ENCODE results near the gene TRMT112. TPM values are rescaled to one million over a fixed set of nuclear protein-coding genes. Genes with fewer than 3 reads are reported as not detected.

TRMT112 gene
- total and polyA plus RNA-seq, 12 donors = 286 to 991 (median 397) TPM

DNA sequence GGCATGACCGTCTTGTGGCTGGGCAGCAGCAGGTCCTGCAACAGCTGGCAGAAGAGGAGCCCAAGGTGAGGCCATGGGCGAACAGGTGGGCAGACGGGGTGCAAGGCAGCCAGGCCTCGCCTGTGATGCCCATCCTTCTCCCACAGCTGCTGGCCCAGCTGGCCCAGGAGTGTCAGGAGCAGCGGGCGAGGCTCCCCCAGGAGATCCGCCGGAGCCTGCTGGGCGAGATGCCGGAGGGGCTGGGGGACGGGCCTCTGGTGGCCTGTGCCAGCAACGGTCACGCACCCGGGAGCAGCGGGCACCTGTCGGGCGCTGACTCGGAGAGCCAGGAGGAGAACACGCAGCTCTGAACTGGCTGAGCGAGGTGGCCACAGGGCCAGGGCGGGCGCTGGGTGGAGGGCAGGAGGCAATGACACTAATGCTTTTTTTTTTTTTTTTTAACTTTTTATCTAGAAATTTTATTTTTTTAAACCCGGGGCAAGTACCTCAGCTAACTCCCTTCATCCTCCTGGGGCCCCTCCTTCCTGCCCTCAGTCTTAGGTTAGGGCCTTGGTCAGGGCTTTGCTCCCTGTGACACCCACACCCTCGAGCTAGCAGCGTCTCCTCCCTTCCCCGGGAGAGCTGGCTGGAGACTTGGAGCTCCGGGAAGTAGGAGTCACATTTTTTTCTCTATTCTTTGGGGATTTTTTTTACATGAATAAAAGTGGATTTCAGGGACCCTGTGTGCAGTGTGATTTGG, 50.0 kb downstream of the TRMT112 start:
- 38 to 63% (median 52%) methylated on average over 13 to 27 of the region's 27 CpGs for WGBS, 4 donors
- Histone ChIP-seq H3K27me3 (no peaks in the 10 kb centered on the region), H3K4me3 (no peak overlapping the region), H3K9me3 (replicated peaks in 1 of 3) (no peaks in the 10 kb centered on the region), H3K36me3 (replicated peaks in 1 of 2) (peaks cover 0 to 41% of the 10 kb centered on the region in 2 donors), H3K27ac (peak overlapping the region; percentile 94 to 97 (median 96)), H3K4me1 (replicated peaks in 1 of 2) (peaks cover 30 to 42% of the 10 kb centered on the region in 2 donors)
- peak in 5 of 7 donors; percentile 64 to 76 (median 70) for DNase-seq
- peak in 1 of 2 donors; percentile 23 for TF ChIP-seq POLR2A (IDR thresholded peaks at IDR 0.05)
- TF ChIP-seq, protein P1, sequence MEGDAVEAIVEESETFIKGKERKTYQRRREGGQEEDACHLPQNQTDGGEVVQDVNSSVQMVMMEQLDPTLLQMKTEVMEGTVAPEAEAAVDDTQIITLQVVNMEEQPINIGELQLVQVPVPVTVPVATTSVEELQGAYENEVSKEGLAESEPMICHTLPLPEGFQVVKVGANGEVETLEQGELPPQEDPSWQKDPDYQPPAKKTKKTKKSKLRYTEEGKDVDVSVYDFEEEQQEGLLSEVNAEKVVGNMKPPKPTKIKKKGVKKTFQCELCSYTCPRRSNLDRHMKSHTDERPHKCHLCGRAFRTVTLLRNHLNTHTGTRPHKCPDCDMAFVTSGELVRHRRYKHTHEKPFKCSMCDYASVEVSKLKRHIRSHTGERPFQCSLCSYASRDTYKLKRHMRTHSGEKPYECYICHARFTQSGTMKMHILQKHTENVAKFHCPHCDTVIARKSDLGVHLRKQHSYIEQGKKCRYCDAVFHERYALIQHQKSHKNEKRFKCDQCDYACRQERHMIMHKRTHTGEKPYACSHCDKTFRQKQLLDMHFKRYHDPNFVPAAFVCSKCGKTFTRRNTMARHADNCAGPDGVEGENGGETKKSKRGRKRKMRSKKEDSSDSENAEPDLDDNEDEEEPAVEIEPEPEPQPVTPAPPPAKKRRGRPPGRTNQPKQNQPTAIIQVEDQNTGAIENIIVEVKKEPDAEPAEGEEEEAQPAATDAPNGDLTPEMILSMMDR (IDR thresholded peaks at IDR 0.05) = no peak
- intact Hi-C loops (cut with DNase I) = no loop called here

Small RNA genes within 50 kb of the gene (microRNA-seq; reads per million reads assigned to microRNA genes)
- 0 to 2.3 (median 0.38) reads per million in 3 donors for gene MIR7155

Small RNA genes within 50 kb of the gene (small RNA-seq; reads per million reads assigned to genes)
- 0.42 to 0.59 reads per million in 2 donors for gene MIR7155
- gene RF00019 = 0 reads per million in 2 donors

Other genes with a start within 250 kb of the TRMT112 start
- gene MACROD1, start 151.4 kb downstream of the TRMT112 start, total RNA-seq = 10 to 100 TPM; 13.5 to 62.9 (median 22.3) TPM
- gene MACROD1, start 151.4 kb downstream of the TRMT112 start, polyA plus RNA-seq = 10 to 100 TPM in 2 of 3 donors, 1 to 10 TPM in 1; 5.5 to 60.7 (median 41.1) TPM
- 100 to 1,000 TPM; 126 to 404 (median 184) TPM for gene STIP1, start 131.4 kb downstream of the TRMT112 start, total RNA-seq
- 100 to 1,000 TPM in 1 of 3 donors, 10 to 100 TPM in 2; 82.1 to 523 (median 91.4) TPM for gene STIP1, start 131.4 kb downstream of the TRMT112 start, polyA plus RNA-seq
- gene FERMT3, start 110.8 kb downstream of the TRMT112 start, total RNA-seq = 10 to 100 TPM in 8 of 9 donors, 1 to 10 TPM in 1; 3.2 to 77.0 (median 29.9) TPM
- 10 to 100 TPM in 2 of 3 donors, 1 to 10 TPM in 1; 5.5 to 57.8 (median 49.0) TPM for gene FERMT3, start 110.8 kb downstream of the TRMT112 start, polyA plus RNA-seq
- gene TRPT1, start 91.4 kb downstream of the TRMT112 start, total RNA-seq = 10 to 100 TPM; 40.8 to 90.3 (median 55.6) TPM
- gene TRPT1, start 91.4 kb downstream of the TRMT112 start, polyA plus RNA-seq = 100 to 1,000 TPM in 2 of 3 donors, 10 to 100 TPM in 1; 17.9 to 205 (median 175) TPM
- 100 to 1,000 TPM in 2 of 9 donors, 10 to 100 TPM in 7; 67.2 to 126 (median 79.9) TPM for gene NUDT22, start 91.3 kb downstream of the TRMT112 start, total RNA-seq
- gene NUDT22, start 91.3 kb downstream of the TRMT112 start, polyA plus RNA-seq = 100 to 1,000 TPM in 2 of 3 donors, 10 to 100 TPM in 1; 19.5 to 190 (median 101) TPM
- gene DNAJC4, start 87.0 kb downstream of the TRMT112 start, total RNA-seq = 100 to 1,000 TPM in 1 of 9 donors, 10 to 100 TPM in 8; 19.9 to 112 (median 44.3) TPM
- 100 to 1,000 TPM in 2 of 3 donors, 10 to 100 TPM in 1; 59.4 to 220 (median 192) TPM for gene DNAJC4, start 87.0 kb downstream of the TRMT112 start, polyA plus RNA-seq
- 100 to 1,000 TPM in 5 of 9 donors, 10 to 100 TPM in 4; 36.0 to 156 (median 129) TPM for gene VEGFB, start 83.0 kb downstream of the TRMT112 start, total RNA-seq
- gene VEGFB, start 83.0 kb downstream of the TRMT112 start, polyA plus RNA-seq = 100 to 1,000 TPM in 2 of 3 donors, 10 to 100 TPM in 1; 64.4 to 185 (median 158) TPM
- 100 to 1,000 TPM in 3 of 9 donors, 10 to 100 TPM in 6; 76.1 to 185 (median 96.1) TPM for gene FKBP2, start 76.5 kb downstream of the TRMT112 start, total RNA-seq
- 100 to 1,000 TPM; 206 to 812 (median 791) TPM for gene FKBP2, start 76.5 kb downstream of the TRMT112 start, polyA plus RNA-seq
- gene PPP1R14B, start 70.6 kb downstream of the TRMT112 start, total RNA-seq = 100 to 1,000 TPM in 7 of 9 donors, 10 to 100 TPM in 2; 77.2 to 212 (median 128) TPM
- 100 to 1,000 TPM in 2 of 3 donors, 10 to 100 TPM in 1; 85.1 to 331 (median 327) TPM for gene PPP1R14B, start 70.6 kb downstream of the TRMT112 start, polyA plus RNA-seq
- gene PLCB3, start 66.0 kb downstream of the TRMT112 start, total RNA-seq = 10 to 100 TPM in 8 of 9 donors, 1 to 10 TPM in 1; 5.0 to 65.9 (median 44.0) TPM
- 10 to 100 TPM in 2 of 3 donors, 1 to 10 TPM in 1; 6.6 to 89.5 (median 31.7) TPM for gene PLCB3, start 66.0 kb downstream of the TRMT112 start, polyA plus RNA-seq
- gene BAD, start 32.9 kb downstream of the TRMT112 start, total RNA-seq = 100 to 1,000 TPM in 5 of 9 donors, 10 to 100 TPM in 4; 72.9 to 219 (median 100) TPM
- 100 to 1,000 TPM in 2 of 3 donors, 1 to 10 TPM in 1; 9.5 to 111 (median 102) TPM for gene BAD, start 32.9 kb downstream of the TRMT112 start, polyA plus RNA-seq
- gene GPR137, start 31.7 kb downstream of the TRMT112 start, total RNA-seq = 10 to 100 TPM; 15.6 to 69.8 (median 48.3) TPM
- 10 to 100 TPM; 16.0 to 41.5 (median 40.9) TPM for gene GPR137, start 31.7 kb downstream of the TRMT112 start, polyA plus RNA-seq
- gene KCNK4, start 26.3 kb downstream of the TRMT112 start, total RNA-seq = under 1 TPM in 1 of 9 donors, not detected in 8; 0.54 TPM
- under 1 TPM in 1 of 3 donors, not detected in 2; 0.10 TPM for gene KCNK4, start 26.3 kb downstream of the TRMT112 start, polyA plus RNA-seq
- gene CATSPERZ, start 17.2 kb downstream of the TRMT112 start, total RNA-seq = under 1 TPM in 2 of 9 donors, not detected in 7; 0.28 to 0.69 TPM
- 1 to 10 TPM in 1 of 3 donors, under 1 TPM in 1, not detected in 1; 0.74 to 1.2 TPM for gene CATSPERZ, start 17.2 kb downstream of the TRMT112 start, polyA plus RNA-seq
- gene ESRRA, start 12.0 kb downstream of the TRMT112 start, total RNA-seq = 10 to 100 TPM; 27.5 to 74.4 (median 53.1) TPM
- 10 to 100 TPM; 18.2 to 62.1 (median 56.0) TPM for gene ESRRA, start 12.0 kb downstream of the TRMT112 start, polyA plus RNA-seq
- gene PRDX5, start 562 bp upstream of the TRMT112 start, total RNA-seq = 100 to 1,000 TPM; 324 to 843 (median 433) TPM
- gene PRDX5, start 562 bp upstream of the TRMT112 start, polyA plus RNA-seq = 100 to 1,000 TPM; 403 to 713 (median 555) TPM
- 10 to 100 TPM in 8 of 9 donors, 1 to 10 TPM in 1; 8.9 to 22.6 (median 14.4) TPM for gene CCDC88B, start 22.6 kb upstream of the TRMT112 start, total RNA-seq
- gene CCDC88B, start 22.6 kb upstream of the TRMT112 start, polyA plus RNA-seq = 100 to 1,000 TPM in 1 of 3 donors, 10 to 100 TPM in 1, 1 to 10 TPM in 1; 5.1 to 143 (median 47.9) TPM
- gene RPS6KA4, start 41.6 kb upstream of the TRMT112 start, total RNA-seq = 10 to 100 TPM; 13.4 to 89.3 (median 26.3) TPM
- gene RPS6KA4, start 41.6 kb upstream of the TRMT112 start, polyA plus RNA-seq = 10 to 100 TPM in 2 of 3 donors, 1 to 10 TPM in 1; 4.9 to 29.8 (median 14.4) TPM
- 1 to 10 TPM in 2 of 9 donors, under 1 TPM in 5, not detected in 2; 0.42 to 3.9 (median 0.68) TPM for gene SLC22A11, start 238.4 kb upstream of the TRMT112 start, total RNA-seq
- under 1 TPM; 0.20 to 0.32 (median 0.30) TPM for gene SLC22A11, start 238.4 kb upstream of the TRMT112 start, polyA plus RNA-seq